GM13976 (cell line): ENCODE results near the gene TRIM15.

ENCODE experiments used
- DNase-seq: peaks from one replicate; pipeline ENCODE4 v3.0.0; 2012; ENCODE audit warnings: low spot score
- in situ Hi-C: fragments of 300-500 bp; cut with MboI; formaldehyde crosslinking; loops from one replicate; pipeline ENCODE4 v1.12.0; 2022; ENCODE audit warnings: low sequenced_read_pairs, mixed read lengths, inconsistent platforms; ENCODE audit not compliant: unreplicated experiment
- TF ChIP-seq, protein P1 (sequence below): IDR thresholded peaks from 2 replicates; pipeline ENCODE4 v1.5.1; 2012; ENCODE audit warnings: borderline replicate concordance, mild to moderate bottlenecking; ENCODE audit not compliant: insufficient read depth; ENCODE audit errors: extremely low read depth, missing control alignments, control extremely low read depth

Gene TRIM15

DNA sequence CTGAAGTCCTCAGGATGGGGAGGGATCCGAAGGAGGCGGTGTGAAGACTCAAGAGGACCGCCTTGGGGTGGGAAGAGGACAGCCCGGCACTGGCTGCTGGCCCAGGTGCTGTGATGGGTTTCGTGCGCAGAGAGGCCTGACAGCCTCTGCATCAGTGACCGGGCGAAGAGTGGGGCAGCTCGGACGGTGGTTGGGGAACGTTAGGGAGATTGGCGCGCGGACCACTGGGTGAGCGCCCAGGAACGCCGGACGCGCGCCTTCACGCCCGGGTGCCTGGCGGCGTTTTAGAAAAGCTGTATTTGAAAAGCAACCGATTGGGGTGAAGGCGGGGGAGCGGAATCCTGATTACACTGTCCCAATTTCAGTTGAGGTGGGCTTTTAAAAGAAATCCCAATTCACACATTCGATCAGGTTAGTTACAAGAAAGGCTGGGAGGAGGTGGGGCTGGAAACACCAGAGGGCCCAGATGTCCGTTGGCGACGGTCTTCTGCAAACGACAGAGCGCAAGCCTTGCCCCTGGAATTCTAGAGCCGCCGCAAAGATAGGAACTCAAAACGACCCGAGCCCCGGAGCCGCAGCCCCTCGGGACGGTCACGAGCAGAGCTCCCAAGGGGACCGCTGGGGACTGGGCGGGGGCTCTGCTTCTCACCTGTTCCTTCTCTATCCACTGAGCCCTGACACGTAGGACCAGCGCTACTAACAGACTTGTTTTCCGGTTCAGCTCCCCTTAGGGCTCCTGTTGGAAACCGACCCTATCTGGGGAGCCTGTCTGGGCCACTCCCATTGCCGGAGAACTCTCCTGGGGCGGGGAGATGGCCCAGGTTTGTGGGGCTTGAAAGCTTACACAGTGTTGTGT, 35.9 kb upstream of the TRIM15 start:
- no peak for DNase-seq
- in situ Hi-C loops: no loop called here
- TF ChIP-seq, protein P1, sequence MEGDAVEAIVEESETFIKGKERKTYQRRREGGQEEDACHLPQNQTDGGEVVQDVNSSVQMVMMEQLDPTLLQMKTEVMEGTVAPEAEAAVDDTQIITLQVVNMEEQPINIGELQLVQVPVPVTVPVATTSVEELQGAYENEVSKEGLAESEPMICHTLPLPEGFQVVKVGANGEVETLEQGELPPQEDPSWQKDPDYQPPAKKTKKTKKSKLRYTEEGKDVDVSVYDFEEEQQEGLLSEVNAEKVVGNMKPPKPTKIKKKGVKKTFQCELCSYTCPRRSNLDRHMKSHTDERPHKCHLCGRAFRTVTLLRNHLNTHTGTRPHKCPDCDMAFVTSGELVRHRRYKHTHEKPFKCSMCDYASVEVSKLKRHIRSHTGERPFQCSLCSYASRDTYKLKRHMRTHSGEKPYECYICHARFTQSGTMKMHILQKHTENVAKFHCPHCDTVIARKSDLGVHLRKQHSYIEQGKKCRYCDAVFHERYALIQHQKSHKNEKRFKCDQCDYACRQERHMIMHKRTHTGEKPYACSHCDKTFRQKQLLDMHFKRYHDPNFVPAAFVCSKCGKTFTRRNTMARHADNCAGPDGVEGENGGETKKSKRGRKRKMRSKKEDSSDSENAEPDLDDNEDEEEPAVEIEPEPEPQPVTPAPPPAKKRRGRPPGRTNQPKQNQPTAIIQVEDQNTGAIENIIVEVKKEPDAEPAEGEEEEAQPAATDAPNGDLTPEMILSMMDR: no peak

DNA sequence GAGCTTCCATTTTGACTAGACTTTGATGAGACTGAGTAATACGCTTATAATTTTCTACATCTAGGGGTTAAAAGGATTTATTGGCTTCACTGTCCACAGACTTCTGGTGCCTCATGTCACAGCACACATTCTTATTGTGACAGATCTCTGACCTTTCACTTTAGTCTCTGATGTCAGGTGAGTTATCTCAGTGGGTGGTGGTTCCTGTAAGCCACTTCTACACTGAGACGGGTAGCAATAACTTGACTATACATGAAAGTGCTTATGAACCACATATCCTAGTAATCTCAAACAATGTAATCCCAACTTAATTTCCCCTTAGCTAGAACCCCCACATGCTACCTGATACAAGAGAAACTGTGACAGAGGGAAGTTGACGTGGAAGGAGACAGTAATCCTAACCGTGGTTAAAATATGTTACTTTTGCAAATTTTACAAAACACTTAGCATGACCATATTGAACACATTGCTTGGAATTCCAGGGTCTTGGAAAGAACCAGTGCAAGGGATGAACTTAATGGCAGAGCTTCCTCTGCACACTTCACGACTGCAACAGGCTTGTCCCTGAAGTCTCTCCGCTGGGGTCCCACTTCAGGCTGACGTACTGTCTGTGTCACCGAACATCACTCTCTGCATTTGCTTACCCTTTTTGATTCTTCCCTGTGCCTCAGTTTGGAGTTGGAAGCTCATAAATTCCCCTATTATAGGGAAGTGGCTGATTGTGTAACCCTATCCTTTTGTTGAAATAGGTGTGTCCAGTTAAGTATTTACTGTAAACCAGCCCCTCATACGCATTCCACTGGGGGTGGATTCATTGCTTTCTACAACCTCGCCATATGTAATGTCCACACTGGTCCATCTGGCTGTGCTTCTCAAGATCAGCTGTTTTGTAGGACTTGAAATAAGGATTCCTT, 33.8 kb upstream of the TRIM15 start:
- in situ Hi-C loops: no loop called here
- DNase-seq: no peak
- TF ChIP-seq, protein P1: no peak

DNA sequence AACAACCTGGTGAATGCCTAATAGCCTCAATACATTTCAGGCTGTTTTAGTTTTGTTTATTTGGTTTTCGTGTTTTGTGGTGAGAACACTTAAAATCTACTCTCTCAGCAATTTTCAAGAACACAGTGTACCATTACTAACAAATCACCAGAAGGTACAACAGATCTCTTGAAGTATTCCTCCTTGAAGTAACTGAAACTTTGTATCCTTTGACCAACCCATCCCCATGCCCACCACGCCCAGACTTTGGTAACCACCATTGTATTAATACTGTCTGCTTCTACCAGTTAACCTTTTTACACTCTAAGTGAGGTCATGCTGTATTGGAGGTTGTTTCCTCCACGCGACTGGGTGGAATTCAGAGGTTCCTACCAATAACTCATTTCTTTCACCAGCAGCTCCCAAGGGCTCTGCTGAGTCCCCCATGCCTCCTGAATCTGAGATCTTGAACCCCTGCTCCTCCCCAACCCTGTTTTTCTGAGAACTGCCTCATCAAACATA, 33.1 kb upstream of the TRIM15 start:
- no peak for DNase-seq
- TF ChIP-seq, protein P1: no peak
- in situ Hi-C loops: no loop called here

DNA sequence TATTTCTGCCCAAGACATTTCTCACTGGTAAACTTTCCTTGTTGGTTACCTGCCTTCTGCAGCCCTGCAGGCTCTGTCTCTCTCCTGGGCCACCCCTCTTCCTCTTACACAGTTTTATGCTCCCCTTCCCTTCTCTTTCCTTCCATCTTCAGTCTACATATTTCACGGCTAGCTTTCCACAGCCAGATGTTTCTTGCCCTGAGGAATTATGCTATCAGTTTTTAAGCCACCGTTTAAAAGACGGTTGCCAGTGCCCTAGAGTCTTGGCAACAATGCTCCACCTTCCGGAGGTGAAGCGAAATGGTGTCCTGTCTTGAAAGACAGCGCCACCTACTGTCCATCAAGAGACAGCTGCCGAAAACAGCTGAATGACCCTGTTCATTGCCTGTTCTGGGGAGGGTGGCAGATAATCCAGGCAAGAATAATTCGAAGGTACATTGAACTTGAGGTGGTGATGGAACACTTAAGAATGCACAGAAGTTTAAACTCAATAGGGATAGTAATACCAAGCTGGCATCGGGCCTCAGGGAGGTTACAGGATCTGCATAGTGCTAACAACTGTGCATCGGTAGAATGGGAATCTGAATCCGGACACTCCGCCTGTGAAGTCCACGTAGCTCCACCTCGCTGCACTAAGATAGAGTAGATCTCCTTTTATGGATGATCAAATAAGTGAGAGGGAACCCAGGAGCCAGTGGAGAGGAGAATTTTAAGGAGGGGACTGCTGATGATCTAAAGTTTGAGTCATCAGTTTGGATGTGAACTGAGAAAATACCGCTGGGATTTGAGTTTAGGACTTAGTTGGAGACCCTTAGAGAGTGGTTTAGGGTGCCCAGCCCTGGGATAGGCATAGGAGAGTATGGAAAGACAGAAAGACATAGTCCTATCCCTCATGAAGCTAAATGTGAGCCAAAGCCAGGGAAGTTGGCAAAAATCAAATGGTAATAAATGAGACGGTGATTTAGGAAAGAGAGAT, 32.2 kb upstream of the TRIM15 start:
- TF ChIP-seq, protein P1: peak; percentile 99
- peak; percentile 85 for DNase-seq
- in situ Hi-C loops: no loop called here

GRCh38 chr6:30131947-30132497, 31.3 kb upstream of the TRIM15 start:
- TF ChIP-seq, protein P1: no peak
- in situ Hi-C loops: no loop called here
- no peak for DNase-seq
